HFF-Myc (cell line): ENCODE measurements around the gene IGFBPL1.

ENCODE experiments used
- DNase-seq: peaks from one replicate; pipeline ENCODE4 v3.0.0-alpha.2; 2011; ENCODE audit warnings: low read depth; ENCODE audit errors: extremely low read depth
- H3K4me3 ChIP-seq: replicated peaks from 2 replicates; pipeline ENCODE4 v1.5.1; 2011; ENCODE audit warnings: low read depth, mild to moderate bottlenecking, control low read depth, low read length
- TF ChIP-seq, protein P1 (sequence below): IDR thresholded peaks from 2 replicates; pipeline ENCODE4 v1.5.1; 2012; ENCODE audit warnings: mild to moderate bottlenecking, low read depth, low read length, control low read depth; ENCODE audit errors: missing control alignments

Gene IGFBPL1

DNA sequence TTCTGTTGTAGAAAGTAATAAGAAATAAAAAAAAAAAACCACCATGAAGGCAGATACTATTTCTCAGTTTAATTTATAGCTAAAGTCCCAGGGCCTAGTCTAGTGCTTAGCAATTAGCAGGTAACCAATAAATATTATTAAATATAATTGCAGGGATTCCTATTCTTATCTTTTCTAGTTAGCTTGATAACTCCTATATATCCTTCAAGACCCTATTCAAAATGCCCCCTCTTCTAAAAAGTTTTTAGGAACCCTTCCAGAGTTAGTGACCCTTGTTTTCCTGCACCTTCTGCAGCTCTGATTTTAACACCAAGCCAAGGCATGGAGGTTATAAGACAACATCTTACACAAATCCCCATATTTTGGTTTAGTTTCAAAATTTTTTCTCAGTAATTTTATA, 56.4 kb downstream of the IGFBPL1 start:
- TF ChIP-seq, protein P1, sequence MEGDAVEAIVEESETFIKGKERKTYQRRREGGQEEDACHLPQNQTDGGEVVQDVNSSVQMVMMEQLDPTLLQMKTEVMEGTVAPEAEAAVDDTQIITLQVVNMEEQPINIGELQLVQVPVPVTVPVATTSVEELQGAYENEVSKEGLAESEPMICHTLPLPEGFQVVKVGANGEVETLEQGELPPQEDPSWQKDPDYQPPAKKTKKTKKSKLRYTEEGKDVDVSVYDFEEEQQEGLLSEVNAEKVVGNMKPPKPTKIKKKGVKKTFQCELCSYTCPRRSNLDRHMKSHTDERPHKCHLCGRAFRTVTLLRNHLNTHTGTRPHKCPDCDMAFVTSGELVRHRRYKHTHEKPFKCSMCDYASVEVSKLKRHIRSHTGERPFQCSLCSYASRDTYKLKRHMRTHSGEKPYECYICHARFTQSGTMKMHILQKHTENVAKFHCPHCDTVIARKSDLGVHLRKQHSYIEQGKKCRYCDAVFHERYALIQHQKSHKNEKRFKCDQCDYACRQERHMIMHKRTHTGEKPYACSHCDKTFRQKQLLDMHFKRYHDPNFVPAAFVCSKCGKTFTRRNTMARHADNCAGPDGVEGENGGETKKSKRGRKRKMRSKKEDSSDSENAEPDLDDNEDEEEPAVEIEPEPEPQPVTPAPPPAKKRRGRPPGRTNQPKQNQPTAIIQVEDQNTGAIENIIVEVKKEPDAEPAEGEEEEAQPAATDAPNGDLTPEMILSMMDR, result no peak
- DNase-seq, result no peak
- H3K4me3 ChIP-seq, result no peak overlapping the region

DNA sequence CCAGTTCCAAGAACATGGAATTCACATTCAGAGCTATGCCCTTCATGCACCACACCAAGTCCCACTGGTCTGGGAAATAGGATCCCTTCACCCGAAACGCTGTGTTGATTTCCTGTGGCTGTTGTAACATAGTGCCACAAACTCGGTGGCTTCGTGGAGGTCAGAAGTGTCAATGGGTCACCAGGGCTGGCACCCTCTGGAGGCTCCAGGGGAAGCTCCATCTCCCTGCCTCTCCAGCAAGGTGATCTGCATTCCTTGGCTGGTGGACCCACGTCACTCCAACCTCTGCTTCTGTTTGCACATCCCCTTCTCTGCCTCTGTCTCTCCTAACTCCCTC, 60.7 kb downstream of the IGFBPL1 start:
- H3K4me3 ChIP-seq, result no peak overlapping the region
- TF ChIP-seq, protein P1, result no peak
- no peak for DNase-seq

DNA sequence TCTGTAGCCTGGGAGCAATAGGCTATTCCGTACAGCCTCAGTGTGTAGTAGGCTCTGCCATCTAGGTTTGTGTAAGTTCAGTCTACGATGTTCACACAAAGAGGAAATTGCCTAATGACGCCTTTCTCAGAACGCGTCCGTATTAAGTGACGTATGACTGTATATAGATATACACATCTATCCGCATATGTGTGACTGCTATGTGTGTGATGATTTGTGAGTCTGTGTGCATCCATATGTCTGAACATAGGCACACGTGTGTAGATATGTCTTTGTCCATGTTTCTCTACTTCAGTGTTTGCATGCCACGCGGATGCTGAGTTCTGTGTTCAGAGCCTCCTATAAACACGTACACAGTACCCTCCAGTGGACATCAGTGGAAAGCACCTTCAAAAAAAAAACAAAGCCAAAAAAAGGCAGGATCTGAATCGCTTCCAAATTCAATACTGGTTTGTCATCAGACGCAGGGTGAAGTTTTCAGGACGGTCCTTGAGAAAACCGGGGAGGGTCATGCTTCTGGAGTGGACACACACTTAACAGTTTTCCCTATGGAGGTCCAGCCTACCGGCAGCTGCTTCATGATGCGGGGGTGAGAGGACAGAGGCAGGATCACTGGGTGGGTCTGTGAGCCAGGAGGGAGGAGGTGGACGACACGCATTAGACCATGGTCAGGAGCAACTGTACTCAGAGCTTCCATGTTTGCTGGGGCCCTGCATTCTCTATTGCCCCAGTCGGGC, 61.2 kb downstream of the IGFBPL1 start:
- no peak overlapping the region for H3K4me3 ChIP-seq
- DNase-seq, result peak; percentile 60
- TF ChIP-seq, protein P1, result peak; percentile 61

DNA sequence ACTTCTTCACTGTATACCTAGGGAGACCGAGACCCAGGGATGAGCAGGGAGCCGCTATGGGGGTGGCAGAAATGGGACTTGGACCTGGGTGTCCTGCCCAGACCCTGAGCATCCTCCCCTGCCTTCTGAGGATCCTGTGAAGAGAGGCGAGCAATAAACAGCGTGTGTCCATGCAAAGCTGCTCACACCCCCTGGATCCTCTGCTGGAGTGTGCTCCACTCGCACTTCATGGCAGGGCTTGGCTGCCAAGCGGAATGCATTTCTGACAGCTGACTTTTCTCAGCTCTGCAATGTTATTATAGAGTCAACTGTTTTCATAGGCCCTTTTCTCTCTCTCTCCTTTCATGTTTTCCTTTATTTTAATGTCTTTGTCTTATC, 62.8 kb downstream of the IGFBPL1 start:
- H3K4me3 ChIP-seq, result no peak overlapping the region
- DNase-seq, result no peak
- TF ChIP-seq, protein P1, result no peak

DNA sequence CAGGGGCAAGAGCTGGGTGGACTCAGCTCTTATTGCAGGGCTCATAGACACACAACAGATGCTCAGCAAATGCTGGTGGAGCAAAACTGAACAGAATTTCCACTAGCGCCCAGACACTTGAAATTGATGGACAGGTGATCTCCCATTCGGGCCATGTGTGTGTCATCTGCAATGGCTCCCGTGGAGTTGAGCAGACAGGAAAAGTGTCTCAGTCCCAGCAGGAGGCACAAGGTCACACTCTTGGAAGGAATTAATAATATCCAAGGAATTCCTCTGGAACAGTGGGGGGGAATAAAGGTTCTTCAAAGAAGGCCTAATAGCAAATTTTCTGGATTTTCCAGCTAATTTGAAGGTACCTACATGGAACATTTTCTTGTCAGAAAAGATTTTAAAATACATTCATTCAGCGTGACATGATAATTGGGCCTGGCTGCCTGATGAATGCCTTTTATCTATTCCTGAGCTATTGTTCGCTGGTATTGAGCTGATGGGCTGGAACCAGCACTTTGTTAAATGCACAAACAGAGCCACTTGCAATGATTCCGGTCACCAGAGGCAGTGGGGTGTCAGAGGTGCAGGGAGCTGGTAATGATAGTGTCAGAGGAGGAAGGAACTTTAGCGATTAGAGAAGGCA, 63.3 kb downstream of the IGFBPL1 start:
- DNase-seq, result no peak
- no peak overlapping the region for H3K4me3 ChIP-seq
- TF ChIP-seq, protein P1, result no peak

DNA sequence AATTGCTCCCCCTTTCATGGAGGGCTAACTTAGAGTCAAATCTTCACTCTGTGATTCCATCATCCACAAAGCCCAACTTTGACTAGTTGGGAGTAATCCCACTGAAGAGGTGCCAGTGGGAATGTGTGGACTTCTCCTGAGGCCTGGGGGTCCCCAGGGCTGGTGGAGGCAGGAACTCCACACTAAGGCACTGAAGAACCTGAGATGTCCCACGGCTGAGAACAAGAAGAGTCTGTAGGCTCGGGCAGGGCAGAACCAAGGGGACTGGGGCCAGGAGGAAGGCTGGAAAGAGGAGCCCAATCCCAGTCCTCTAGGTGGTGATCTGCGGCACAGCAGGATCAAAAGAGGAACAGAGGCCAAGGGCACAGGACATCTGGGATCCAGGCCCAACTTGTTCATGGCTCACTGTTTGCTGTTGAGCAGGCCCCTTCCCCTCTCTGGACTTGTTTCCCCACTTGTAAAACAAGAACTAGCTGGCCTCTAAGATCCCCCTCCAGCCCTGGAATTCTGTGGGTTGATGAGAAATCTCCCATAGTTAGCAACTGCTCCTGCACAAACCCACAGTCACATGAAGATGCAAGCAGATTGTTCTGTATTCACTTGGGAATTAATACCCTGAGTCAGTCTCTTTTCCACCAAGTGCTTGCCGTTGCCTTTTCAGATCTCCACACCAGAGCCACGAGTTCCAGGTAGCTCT, 64.4 kb downstream of the IGFBPL1 start:
- no peak for DNase-seq
- no peak overlapping the region for H3K4me3 ChIP-seq
- TF ChIP-seq, protein P1, result no peak
